ENCODE data around the gene APLP2. TPM values are rescaled to one million over a fixed set of nuclear protein-coding genes. Genes with fewer than 3 reads are reported as not detected.

The APLP2 gene
- total RNA-seq, 4 donors from 2014 or later = 86.6 to 530 (median 347) TPM

DNA sequence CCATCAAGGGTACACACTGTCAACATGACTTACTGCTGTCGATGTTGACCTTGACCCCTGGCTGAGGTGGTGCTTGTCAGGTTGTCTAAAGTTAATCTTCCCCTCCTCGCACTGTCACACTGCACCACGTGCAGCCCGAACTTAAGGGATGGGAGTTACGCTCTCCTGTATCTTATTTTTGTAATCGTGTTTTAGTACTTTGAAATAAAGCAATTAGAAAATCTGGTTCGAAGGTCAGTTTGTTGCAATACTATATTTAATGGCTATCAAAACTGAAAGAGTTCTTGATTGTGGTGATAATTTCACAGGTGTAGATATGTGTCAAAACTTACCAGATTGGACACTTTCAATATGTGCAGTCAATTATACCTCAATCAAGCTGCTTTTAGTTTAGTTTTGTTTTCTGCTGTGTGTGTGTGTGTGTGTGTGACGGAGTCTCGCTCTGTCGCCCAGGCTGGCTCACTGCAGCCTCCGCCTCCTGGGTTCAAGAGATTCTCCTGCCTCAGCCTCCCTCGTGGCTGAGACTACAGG lies 79.2 kb downstream of the APLP2 start:
- peaks cover 0 to 4% (median 0%) of the 10 kb centered on the region in 3 donors for H3K36me3 ChIP-seq
- H3K4me3 ChIP-seq = no peak overlapping the region
- H3K27ac ChIP-seq = peak overlapping the region in 2 of 4 donors; percentile 3 to 63
- peak in 1 of 3 donors; percentile 46 for DNase-seq
- no peaks in the 10 kb centered on the region for H3K27me3 ChIP-seq
- peaks cover 0 to 48% (median 12%) of the 10 kb centered on the region in 4 donors for H3K4me1 ChIP-seq
- TF ChIP-seq, protein P1, sequence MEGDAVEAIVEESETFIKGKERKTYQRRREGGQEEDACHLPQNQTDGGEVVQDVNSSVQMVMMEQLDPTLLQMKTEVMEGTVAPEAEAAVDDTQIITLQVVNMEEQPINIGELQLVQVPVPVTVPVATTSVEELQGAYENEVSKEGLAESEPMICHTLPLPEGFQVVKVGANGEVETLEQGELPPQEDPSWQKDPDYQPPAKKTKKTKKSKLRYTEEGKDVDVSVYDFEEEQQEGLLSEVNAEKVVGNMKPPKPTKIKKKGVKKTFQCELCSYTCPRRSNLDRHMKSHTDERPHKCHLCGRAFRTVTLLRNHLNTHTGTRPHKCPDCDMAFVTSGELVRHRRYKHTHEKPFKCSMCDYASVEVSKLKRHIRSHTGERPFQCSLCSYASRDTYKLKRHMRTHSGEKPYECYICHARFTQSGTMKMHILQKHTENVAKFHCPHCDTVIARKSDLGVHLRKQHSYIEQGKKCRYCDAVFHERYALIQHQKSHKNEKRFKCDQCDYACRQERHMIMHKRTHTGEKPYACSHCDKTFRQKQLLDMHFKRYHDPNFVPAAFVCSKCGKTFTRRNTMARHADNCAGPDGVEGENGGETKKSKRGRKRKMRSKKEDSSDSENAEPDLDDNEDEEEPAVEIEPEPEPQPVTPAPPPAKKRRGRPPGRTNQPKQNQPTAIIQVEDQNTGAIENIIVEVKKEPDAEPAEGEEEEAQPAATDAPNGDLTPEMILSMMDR (IDR thresholded peaks at IDR 0.05) = no peak
- TF ChIP-seq POLR2A (IDR thresholded peaks at IDR 0.05) = no peak
- H3K9me3 ChIP-seq = no peaks in the 10 kb centered on the region

DNA sequence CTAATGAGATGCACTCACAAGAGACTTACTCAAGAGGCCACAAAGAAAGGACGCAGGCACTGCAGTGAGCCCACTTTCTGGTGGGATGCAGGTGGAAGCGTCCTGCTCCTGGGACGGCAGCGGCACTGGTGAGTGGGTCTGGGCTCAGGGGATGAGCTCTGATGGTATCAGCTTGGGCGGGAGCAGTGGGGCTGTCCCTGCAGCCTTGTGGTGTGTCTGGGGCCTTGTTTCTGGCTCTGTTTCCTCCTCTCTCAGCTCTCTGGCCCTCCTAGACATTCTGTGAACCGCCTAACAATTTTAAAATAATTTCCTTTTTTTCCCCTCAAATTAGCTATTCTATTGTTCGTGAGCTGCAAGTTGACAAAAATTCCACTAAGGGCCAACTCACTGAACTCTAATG lies 81.1 kb downstream of the APLP2 start:
- Histone ChIP-seq H3K4me1 (peaks cover 0 to 32% (median 10%) of the 10 kb centered on the region in 4 donors), H3K27me3 (no peaks in the 10 kb centered on the region), H3K27ac (no peak overlapping the region), H3K9me3 (no peaks in the 10 kb centered on the region), H3K4me3 (no peak overlapping the region), H3K36me3 (no peaks in the 10 kb centered on the region)
- TF ChIP-seq, protein P1 (IDR thresholded peaks at IDR 0.05) = no peak
- no peak for TF ChIP-seq POLR2A (IDR thresholded peaks at IDR 0.05)
- DNase-seq = no peak

DNA sequence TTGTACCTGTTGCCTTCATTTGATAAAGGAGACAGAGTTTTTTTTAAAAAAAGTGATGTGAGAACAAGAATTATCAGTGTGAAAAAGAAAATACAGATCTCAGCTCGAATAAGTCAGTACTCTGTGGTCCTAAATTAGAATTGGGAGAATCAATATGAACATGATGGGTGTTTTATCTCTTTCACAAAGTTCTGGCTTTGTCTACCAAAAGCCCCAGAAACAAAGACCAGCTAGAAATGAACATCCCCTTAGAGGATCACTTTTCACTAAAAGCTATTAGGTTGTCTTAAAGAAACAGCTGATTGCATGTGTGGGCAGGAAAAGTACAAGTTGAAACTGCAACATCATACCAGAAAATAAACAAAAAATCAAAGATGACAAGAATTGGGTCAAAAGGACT lies 81.5 kb downstream of the APLP2 start:
- H3K27ac ChIP-seq = no peak overlapping the region
- no peaks in the 10 kb centered on the region for H3K36me3 ChIP-seq
- H3K4me3 ChIP-seq = no peak overlapping the region
- no peaks in the 10 kb centered on the region for H3K27me3 ChIP-seq
- DNase-seq = no peak
- peaks cover 0 to 28% (median 8%) of the 10 kb centered on the region in 4 donors for H3K4me1 ChIP-seq
- no peak for TF ChIP-seq POLR2A (IDR thresholded peaks at IDR 0.05)
- TF ChIP-seq, protein P1 (IDR thresholded peaks at IDR 0.05) = no peak
- H3K9me3 ChIP-seq = no peaks in the 10 kb centered on the region

DNA sequence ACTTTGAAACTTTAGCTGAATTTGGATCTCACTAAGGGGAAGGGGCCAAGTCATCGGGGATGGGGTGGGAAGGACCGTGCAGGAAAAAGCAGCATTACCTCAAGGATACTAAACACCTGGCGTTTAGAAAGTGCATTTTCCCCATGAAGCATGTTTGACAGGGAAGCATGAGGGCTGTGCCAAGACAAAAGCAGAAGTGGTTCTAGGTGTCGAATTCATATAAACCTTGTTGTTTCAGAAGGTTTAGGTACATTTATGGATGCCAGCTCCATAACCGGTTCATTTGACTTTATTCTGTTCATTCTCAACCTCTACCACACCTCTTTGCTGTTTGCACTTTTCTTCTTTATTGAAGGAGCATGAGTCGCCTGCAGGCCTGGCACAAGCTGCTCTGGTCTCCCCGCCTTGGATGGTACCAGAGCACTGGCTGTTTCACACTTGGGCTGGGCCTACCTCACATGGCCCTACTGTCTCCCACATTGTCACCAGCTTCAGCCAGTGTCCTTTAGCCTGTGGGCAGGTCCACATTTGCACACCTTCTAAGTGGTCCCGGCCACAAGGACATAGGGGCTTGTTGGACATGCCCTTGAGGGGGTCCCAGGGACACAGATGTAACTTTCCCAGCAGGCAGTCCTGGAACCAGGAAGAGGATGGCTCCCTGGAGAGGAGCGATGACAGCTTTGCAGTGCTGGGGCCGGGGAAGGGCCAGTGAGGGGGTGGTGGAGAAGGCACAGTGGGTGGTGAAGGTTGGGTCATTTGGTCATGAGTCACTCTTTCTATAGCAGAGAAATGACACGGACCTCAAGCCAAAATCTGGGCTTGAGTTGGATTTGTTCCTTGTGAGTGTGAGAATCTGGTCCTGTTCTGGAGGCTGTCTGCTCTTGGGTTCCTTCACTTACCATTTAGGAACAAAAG lies 86.7 kb downstream of the APLP2 start:
- no peak overlapping the region for H3K27ac ChIP-seq
- TF ChIP-seq POLR2A (IDR thresholded peaks at IDR 0.05) = no peak
- TF ChIP-seq, protein P1 (IDR thresholded peaks at IDR 0.05) = no peak
- no peaks in the 10 kb centered on the region for H3K27me3 ChIP-seq
- H3K4me3 ChIP-seq = no peak overlapping the region
- H3K9me3 ChIP-seq = no peaks in the 10 kb centered on the region
- no peak for DNase-seq
- peaks cover 0 to 11% (median 4%) of the 10 kb centered on the region in 4 donors for H3K4me1 ChIP-seq
- H3K36me3 ChIP-seq = no peaks in the 10 kb centered on the region

DNA sequence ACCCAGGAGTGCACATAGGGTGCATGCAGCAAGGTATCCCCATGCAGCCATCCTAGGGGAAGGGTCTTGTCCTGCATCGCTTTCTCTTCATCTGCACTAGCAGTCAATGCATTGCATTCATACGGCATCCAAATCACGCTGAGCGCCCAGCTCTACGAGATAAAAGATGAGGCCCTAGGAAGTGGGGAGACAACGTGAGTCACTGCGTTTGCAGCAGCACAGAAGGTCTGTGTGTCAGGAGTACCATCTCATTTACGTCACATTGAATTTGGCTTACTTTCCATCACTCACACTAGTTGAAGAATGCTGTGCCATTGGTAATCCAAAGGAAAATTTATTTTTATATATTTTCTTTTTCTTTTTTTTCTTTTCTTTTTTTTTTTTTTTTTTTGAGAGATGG lies 87.4 kb downstream of the APLP2 start:
- H3K9me3 ChIP-seq = no peaks in the 10 kb centered on the region
- TF ChIP-seq, protein P1 (IDR thresholded peaks at IDR 0.05) = no peak
- peaks cover 0 to 13% (median 5%) of the 10 kb centered on the region in 4 donors for H3K4me1 ChIP-seq
- H3K36me3 ChIP-seq = no peaks in the 10 kb centered on the region
- no peak for DNase-seq
- H3K4me3 ChIP-seq = no peak overlapping the region
- H3K27me3 ChIP-seq = no peaks in the 10 kb centered on the region
- H3K27ac ChIP-seq = no peak overlapping the region

Measured in Peyer's patch (tissue), 4 donors.